Right lobe of liver (tissue), 6 donors: ENCODE measurements around the gene PTCH1. TPM values are rescaled to one million over a fixed set of nuclear protein-coding genes. Genes with fewer than 3 reads are reported as not detected.

Source experiments
- ATAC-seq, 4 donors: fragments of 200-7000 bp; cut with Tn5 transposase; one replicate each; pipeline ENCODE4 v1.9.1; 2020; ENCODE audit warnings: mild to moderate bottlenecking in 4 of 4, moderate library complexity in 4 of 4
- DNase-seq, 3 donors: peaks; one replicate each; pipeline ENCODE4 v3.0.0-alpha.2; 2020
- H3K27ac ChIP-seq, 3 donors: fragments of 200-600 bp; one replicate each; pipeline ENCODE4 v1.8.0; 2022
- H3K27me3 ChIP-seq, 2 donors: fragments of 200-600 bp; one replicate each; pipeline ENCODE4 v1.8.0; 2022
- H3K36me3 ChIP-seq, 4 donors: fragments of 200-600 bp; sonication (generic) in 1 of 4; one replicate each; pipeline versions ENCODE4 v1.5.1 to v1.8.0; 2017 to 2022; ENCODE audit warnings: control low read depth in 1 of 4
- H3K4me1 ChIP-seq, 4 donors: fragments of 200-600 bp; sonication (generic) in 1 of 4; one replicate each; pipeline versions ENCODE4 v1.5.1 to v1.8.0; 2017 to 2022; ENCODE audit warnings: control low read depth in 1 of 4
- H3K4me3 ChIP-seq, 3 donors: fragments of 200-600 bp; one replicate each; pipeline ENCODE4 v1.8.0; 2022
- H3K9me3 ChIP-seq, 4 donors: fragments of 200-600 bp; sonication (generic) in 1 of 4; one replicate each; pipeline versions ENCODE4 v1.5.1 to v1.8.0; 2017 to 2022; ENCODE audit warnings: control low read depth in 1 of 4
- CTCF ChIP-seq, 4 donors: fragments of 200-600 bp in 3 of 4; fragments of 450-650 bp in 1 of 4; IDR thresholded peaks; one replicate each; pipeline versions ENCODE4 v1.5.1 to v1.8.0; 2016 to 2022; ENCODE audit warnings: antibody characterized with exemption in 4 of 4, mild to moderate bottlenecking in 2 of 4
- POLR2A ChIP-seq: fragments of 450-650 bp; IDR thresholded peaks from one replicate; pipeline ENCODE4 v1.6.1; 2017; ENCODE audit warnings: antibody characterized with exemption, mild to moderate bottlenecking
- WGBS: methylation state at CpG from one replicate; pipeline ENCODE4 v1.1.6; 2018; ENCODE audit warnings: low coverage, low lambda C conversion rate; ENCODE audit not compliant: insufficient coverage; ENCODE audit errors: missing lambda C conversion rate; 5-methylcytosine and 5-hydroxymethylcytosine counted together
- intact Hi-C, 2 donors: fragments of 100-400 bp; cut with DNase I; formaldehyde crosslinking; loops; one replicate each; pipeline versions ENCODE4 v1.11.2 to v1.14.1; 2022
- total RNA-seq, 6 experiments: library from RNA; depleted of rRNA in 2 of 6; stranded (reverse); fragments of >200 nt in 2 of 6; fragmentation: NEBNext Ultra II Directional in 3 of 6; extraction: Animal tissue kit (Norgen Biotek cat#: 25700) in 3 of 6; gene quantifications; one replicate each; pipeline versions ENCODE4 v1.1.0 to v1.2.4, GENCODE V29; 2016 to 2023
- donor health status: DM: no; HTN: yes; CAD: no.
- donor health status: DM: no; HTN: no; CAD: no.
- donor health status: DM: no; HTN: no; CAD: no.
- donor health status: DM: no; HTN: yes; CAD: no.
- donor health status: DM: no; HTN: yes; CAD: no.

Gene PTCH1
- total RNA-seq, 6 experiments from 2014 or later: 2.0 to 8.3 (median 5.2) TPM

- Histone ChIP-seq H3K4me1 (peaks cover 0 to 3% (median 3%) of the 10 kb centered on the region in 4 donors), H3K27me3 (no peaks in the 10 kb centered on the region), H3K9me3 (no peaks in the 10 kb centered on the region), H3K27ac (peak overlapping the region; percentile 55 to 88 (median 84)), H3K36me3 (no peaks in the 10 kb centered on the region), H3K4me3 (peak overlapping the region; percentile 60 to 79 (median 79))
- WGBS: 0% methylated on average over 39 of the region's 48 CpGs
- intact Hi-C loops: no loop called here
- ATAC-seq: peak; percentile 42 to 52 (median 47)
- TF ChIP-seq POLR2A (no peak), CTCF (IDR thresholded peaks at IDR 0.05) (no peak)
- DNase-seq: peak; percentile 82 to 89 (median 88)
These were observed 7.6 kb downstream of the PTCH1 start for GRCh38 chr9:95508968-95509850.

DNA sequence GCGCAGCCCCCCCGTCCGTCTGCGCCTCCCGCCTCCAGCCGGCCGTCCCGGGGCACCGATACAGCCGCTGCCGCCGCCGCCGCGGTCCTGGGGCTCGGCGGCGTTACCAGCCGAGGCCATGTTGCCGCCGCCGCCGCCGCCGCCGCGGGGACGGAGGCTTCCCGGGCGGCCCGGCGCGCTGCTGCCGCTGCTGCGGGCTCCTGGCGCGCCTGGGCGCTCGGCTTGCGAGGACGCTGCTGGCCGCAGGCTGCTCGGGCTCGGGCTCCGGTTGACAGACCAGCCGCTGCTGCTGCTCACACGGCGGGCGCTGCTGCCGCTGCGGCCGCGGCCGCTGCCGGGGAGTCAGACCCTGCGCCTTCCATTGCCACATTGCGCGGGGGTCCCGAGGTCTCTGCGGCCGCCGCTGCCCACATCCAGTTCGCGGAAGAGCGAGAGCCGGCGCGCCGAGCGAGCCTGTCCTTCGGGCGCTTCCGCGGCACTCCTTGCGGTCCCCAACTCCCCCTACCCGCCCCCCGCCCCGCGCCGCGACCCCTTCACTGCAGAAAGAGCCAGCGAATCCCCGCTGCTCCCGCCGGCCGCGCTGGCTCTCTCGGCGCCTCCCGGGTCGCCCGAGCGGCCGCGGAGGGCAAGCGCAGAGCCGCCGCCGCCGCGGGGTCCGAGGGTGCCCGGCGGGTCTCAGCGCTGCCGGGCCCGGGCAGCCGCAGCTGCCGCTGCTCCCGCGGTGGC is 8.4 kb downstream of the PTCH1 start:
- intact Hi-C loops: no loop called here
- DNase-seq: peak in 1 of 3 donors; percentile 35

DNA sequence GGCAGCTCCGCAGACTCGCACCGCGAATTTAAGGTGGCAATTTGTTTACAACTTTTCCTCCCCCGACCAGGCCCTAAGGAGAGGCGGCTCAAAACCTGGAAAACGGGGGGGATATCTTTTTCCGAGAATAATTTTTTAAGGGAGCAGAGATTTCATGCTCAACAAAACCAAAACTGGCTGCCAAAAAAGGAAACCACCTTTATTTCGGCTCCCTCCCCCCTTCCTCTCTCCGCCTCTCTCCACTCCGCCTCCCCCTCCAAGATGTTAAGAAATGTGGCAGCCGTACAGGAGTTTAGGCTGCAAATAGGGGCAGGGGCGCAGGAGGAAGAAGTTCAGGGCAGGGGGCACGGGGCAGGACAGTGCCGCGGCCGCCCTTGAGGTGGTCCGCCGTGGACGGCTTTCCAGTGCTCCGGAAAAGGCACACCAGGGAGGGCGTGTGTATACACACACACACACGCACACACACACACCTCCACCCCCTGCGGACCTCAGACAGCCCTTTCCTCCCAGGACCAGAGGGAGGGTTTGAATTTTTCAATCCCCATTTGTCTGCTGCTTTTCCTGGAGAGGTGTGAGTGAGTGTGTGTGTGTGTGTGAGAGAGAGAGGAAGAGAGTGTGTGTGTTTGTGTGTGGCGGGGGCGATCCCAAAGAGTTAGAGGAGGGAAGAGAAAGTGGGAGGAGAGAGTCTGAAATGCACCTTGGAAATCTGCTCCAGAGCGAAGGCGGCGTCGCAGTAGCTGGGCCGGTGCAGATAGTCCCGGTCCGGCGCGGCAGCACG is 9.1 kb downstream of the PTCH1 start:
- peak; percentile 51 to 79 (median 75) for DNase-seq
- peak; percentile 25 to 49 (median 36) for ATAC-seq
- no peak for TF ChIP-seq CTCF (IDR thresholded peaks at IDR 0.05)
- no peak for TF ChIP-seq POLR2A
- peaks cover 0 to 6% (median 3%) of the 10 kb centered on the region in 4 donors for H3K4me1 ChIP-seq
- peak overlapping the region; percentile 55 to 88 (median 84) for H3K27ac ChIP-seq
- H3K4me3 ChIP-seq: peak overlapping the region; percentile 50 to 79 (median 79)
- H3K36me3 ChIP-seq: no peaks in the 10 kb centered on the region
- H3K27me3 ChIP-seq: no peaks in the 10 kb centered on the region
- no peaks in the 10 kb centered on the region for H3K9me3 ChIP-seq
- intact Hi-C loops: no loop called here
- 2% methylated on average over 30 of the region's 36 CpGs for WGBS

More for the DNA sequence above, 8.4 kb downstream of the PTCH1 start:
- H3K27me3 ChIP-seq: no peaks in the 10 kb centered on the region
- 0% methylated on average over 8 of the region's 111 CpGs for WGBS
- peak overlapping the region; percentile 60 to 79 (median 79) for H3K4me3 ChIP-seq
- TF ChIP-seq POLR2A (peak; percentile 25), CTCF (IDR thresholded peaks at IDR 0.05) (no peak)
- no peaks in the 10 kb centered on the region for H3K36me3 ChIP-seq
- no peaks in the 10 kb centered on the region for H3K9me3 ChIP-seq
- ATAC-seq: no peak
- H3K4me1 ChIP-seq: peaks cover 0 to 6% (median 3%) of the 10 kb centered on the region in 4 donors
- H3K27ac ChIP-seq: peak overlapping the region; percentile 55 to 88 (median 84)
